K562 (cell line): Measurements from ENCODE around the gene NOLC1. TPM values are rescaled to one million over a fixed set of nuclear protein-coding genes. Genes with fewer than 3 reads are reported as not detected.

Experiments
- ATF1 ChIP-seq, 2 experiments: fragments of 450-650 bp in 1 of 2; IDR thresholded peaks; 2 replicates each; pipeline ENCODE4 v1.6.1; 2016; ENCODE audit warnings: missing compliant biosample characterization in 1 of 2, missing genetic modification characterization in 1 of 2
- CXXC5 ChIP-seq: fragments of 250-450 bp; sonication (Bioruptor Pico); IDR thresholded peaks from 2 replicates; pipeline ENCODE4 v1.8.0; 2022; ENCODE audit warnings: inconsistent platforms, mild to moderate bottlenecking, moderate library complexity
- HBP1 ChIP-seq: fragments of 450-650 bp; formaldehyde crosslinking; IDR thresholded peaks from 2 replicates; pipeline ENCODE4 v1.4.0; 2022; ENCODE audit warnings: missing genetic modification characterization
- MEF2D ChIP-seq: conservative IDR thresholded peaks from 2 replicates; pipeline ENCODE4 v1.6.1; 2016; ENCODE audit warnings: low read depth, missing genetic modification characterization, missing compliant biosample characterization
- NR2C2 ChIP-seq, 2 experiments: fragments of 200-800 bp in 1 of 2; sonication (Bioruptor generic) in 1 of 2; sonication (generic) in 1 of 2; formaldehyde crosslinking in 1 of 2; IDR thresholded peaks; 2 replicates each; pipeline versions ENCODE4 v1.6.1 to v1.8.0; 2016 to 2022; ENCODE audit warnings: mild to moderate bottlenecking in 1 of 2, missing compliant biosample characterization in 1 of 2, missing genetic modification characterization in 1 of 2, missing genetic modification reagents in 1 of 2
- REST ChIP-seq, 2 experiments: fragments of 450-650 bp; formaldehyde crosslinking in 1 of 2; IDR thresholded peaks; 2 replicates each; pipeline versions ENCODE4 v1.4.0 to v1.6.1; 2014 to 2020; ENCODE audit warnings: mild to moderate bottlenecking in 2 of 2, borderline replicate concordance in 1 of 2, low read depth in 1 of 2
- TBL1XR1 ChIP-seq, 2 experiments: IDR thresholded peaks; 2 replicates each; pipeline ENCODE4 v1.6.1; 2012; ENCODE audit warnings: improper control_type of control experiment in 2 of 2, low read length in 2 of 2, mild to moderate bottlenecking in 1 of 2
- ZBTB34 ChIP-seq: fragments of 250-450 bp; sonication (Bioruptor Pico); IDR thresholded peaks from 2 replicates; pipeline ENCODE4 v1.8.0; 2021; ENCODE audit warnings: mild to moderate bottlenecking, moderate library complexity
- ZFP30 ChIP-seq: fragments of 250-450 bp; sonication (Bioruptor Pico); IDR thresholded peaks from 2 replicates; pipeline ENCODE4 v1.8.0; 2022; ENCODE audit warnings: moderate library complexity, mild to moderate bottlenecking, inconsistent platforms, borderline replicate concordance
- ZNF253 ChIP-seq: fragments of 250-450 bp; sonication (Bioruptor Pico); conservative IDR thresholded peaks from 2 replicates; pipeline ENCODE4 v1.6.1; 2021; ENCODE audit warnings: mild to moderate bottlenecking
- ZNF263 ChIP-seq: sonication (generic); formaldehyde crosslinking; IDR thresholded peaks from 2 replicates; pipeline ENCODE4 v1.8.0; 2022; ENCODE audit warnings: mild to moderate bottlenecking, missing genetic modification reagents, borderline replicate concordance
- ZNF57 ChIP-seq: fragments of 450-650 bp; formaldehyde crosslinking; IDR thresholded peaks from 2 replicates; pipeline ENCODE4 v1.4.0; 2020; ENCODE audit warnings: mild to moderate bottlenecking, moderate library complexity
- ZSCAN29 ChIP-seq: fragments of 450-650 bp; IDR thresholded peaks from 2 replicates; pipeline ENCODE4 v1.6.1; 2017
- polyA plus RNA-seq, 8 experiments: library from polyadenylated mRNA; depleted of rRNA in 4 of 8; stranded (reverse) in 5 of 8; unstranded in 3 of 8; fragments of >200 nt; fragmentation: Nextera tagmentation in 2 of 8; fragmentation: Illumina TruSeq in 1 of 8; extraction: Ambion mirVana in 2 of 8; extraction: Trizol in 1 of 8; gene quantifications; 2 replicates each; pipeline versions ENCODE4 v1.2.1 to v1.2.3, GENCODE V29; 2011 to 2014; ENCODE audit warnings: inconsistent platforms in 1 of 8, missing spikeins in 1 of 8
- total RNA-seq, 7 experiments: library from RNA; depleted of rRNA in 6 of 7; stranded (reverse); fragments of >200 nt in 6 of 7; fragmentation: Illumina TruSeq in 2 of 7; extraction: Trizol in 2 of 7; gene quantifications; 2 replicates each; pipeline versions ENCODE4 v1.2.1 to v1.2.3, GENCODE V29; 2011 to 2021; ENCODE audit warnings: low replicate concordance in 1 of 7

The NOLC1 gene
- total and polyA plus RNA-seq, 9 of the 15 experiments (the other 6 are each of a cell fraction or from before 2014, with no cell fraction given): 102 to 310 (median 165) TPM

GRCh38 chr10:102120142-102120990 is 31.8 kb upstream of the NOLC1 start, which contains the start of gene LDB1 (continued):
- TF ChIP-seq ZFP30 (CRISPR knock-in tag) (no peak), ZNF263 (CRISPR knock-in tag) (0 out of 2 replicates have a peak, but pooled peaks have one; percentile 43), ZNF253 (CRISPR knock-in tag) (no peak), CXXC5 (CRISPR knock-in tag) (peak; percentile 86), NR2C2 (CRISPR knock-in tag; IDR thresholded peaks at IDR 0.05) (no peak), NR2C2 (tag; IDR thresholded peaks at IDR 0.05) (peak; percentile 53), TBL1XR1 (IDR thresholded peaks at IDR 0.05; ENCODE audit: low read length in 2 of 2) (no peak), ZNF57 (CRISPR knock-in tag) (no peak), ZSCAN29 (no peak), ZBTB34 (CRISPR knock-in tag) (no peak), HBP1 (CRISPR knock-in tag) (no peak), MEF2D (no peak), ATF1 (CRISPR knock-in tag; IDR thresholded peaks at IDR 0.05) (no peak), ATF1 (tag; IDR thresholded peaks at IDR 0.05) (peak; percentile 74), REST (IDR thresholded peaks at IDR 0.05; ENCODE audit: borderline replicate concordance) (peak; percentile 60), REST (CRISPR knock-in tag; IDR thresholded peaks at IDR 0.05; ENCODE audit: low read depth) (0 out of 2 replicates have a peak, but pooled peaks have one; percentile 45)
